Astrocyte (in vitro differentiated cells and primary cell): ENCODE measurements around the gene NDUFS7. TPM values are rescaled to one million over a fixed set of nuclear protein-coding genes. Genes with fewer than 3 reads are reported as not detected.

Experiments used
- DNase-seq: peaks from one replicate; pipeline ENCODE4 v3.0.0-alpha.2; 2010; ENCODE audit warnings: low read depth
- FAIRE-seq: peaks from 2 replicates; lab custom pipeline; 2011; peaks lifted over from hg19 to GRCh38; lab: Jason Lieb, UNC
- H2AFZ ChIP-seq: 2 replicates; pipeline ENCODE4 v1.6.0; 2012; ENCODE audit warnings: low read depth, low read length, inconsistent platforms
- H3K27ac ChIP-seq: 2 replicates; pipeline ENCODE4 v1.5.1; 2011; ENCODE audit warnings: low read depth, low read length, inconsistent platforms
- H3K27me3 ChIP-seq: 2 replicates; pipeline ENCODE4 v1.6.0; 2011; ENCODE audit warnings: low read length, inconsistent platforms; ENCODE audit not compliant: insufficient read depth
- H3K36me3 ChIP-seq: 2 replicates; pipeline ENCODE4 v1.5.1; 2011; ENCODE audit warnings: low read length, inconsistent platforms; ENCODE audit not compliant: insufficient read depth
- H3K4me1 ChIP-seq: 2 replicates; pipeline ENCODE4 v1.5.1; 2011; ENCODE audit warnings: low read length, inconsistent platforms; ENCODE audit not compliant: insufficient read depth
- H3K4me2 ChIP-seq: 2 replicates; pipeline ENCODE4 v1.6.0; 2012; ENCODE audit warnings: low read length, inconsistent platforms
- H3K4me3 ChIP-seq: 2 replicates; pipeline ENCODE4 v1.5.1; 2011; ENCODE audit warnings: low read depth, mild to moderate bottlenecking, low read length, inconsistent platforms; ENCODE audit not compliant: insufficient read depth
- H3K79me2 ChIP-seq: 2 replicates; pipeline ENCODE4 v1.6.0; 2012; ENCODE audit warnings: mild to moderate bottlenecking, low read length, inconsistent platforms; ENCODE audit not compliant: insufficient read depth
- H3K9ac ChIP-seq: 2 replicates; pipeline ENCODE4 v1.6.0; 2012; ENCODE audit warnings: mild to moderate bottlenecking, low read length, inconsistent platforms
- H3K9me3 ChIP-seq: 2 replicates; pipeline ENCODE4 v1.5.1; 2012; ENCODE audit warnings: low read depth, mild to moderate bottlenecking, low read length, inconsistent platforms; ENCODE audit not compliant: insufficient read depth
- H4K20me1 ChIP-seq: 2 replicates; pipeline ENCODE4 v1.6.0; 2012; ENCODE audit warnings: low read length, inconsistent platforms; ENCODE audit not compliant: insufficient read depth
- H3K27ac Mint-ChIP-seq: one replicate; pipeline ENCODE4 v1.8.0; 2021; ENCODE audit warnings: mild to moderate bottlenecking, mixed read lengths; ENCODE audit not compliant: unreplicated experiment
- H3K27me3 Mint-ChIP-seq: one replicate; pipeline ENCODE4 v1.8.0; 2021; ENCODE audit warnings: low read depth, mixed read lengths; ENCODE audit not compliant: unreplicated experiment
- H3K36me3 Mint-ChIP-seq: one replicate; pipeline ENCODE4 v1.8.0; 2021; ENCODE audit warnings: low read depth, mixed read lengths; ENCODE audit not compliant: unreplicated experiment
- H3K4me1 Mint-ChIP-seq: one replicate; pipeline ENCODE4 v1.8.0; 2021; ENCODE audit warnings: low read depth, mixed read lengths; ENCODE audit not compliant: unreplicated experiment
- H3K4me3 Mint-ChIP-seq: one replicate; pipeline ENCODE4 v1.8.0; 2021; ENCODE audit warnings: mild to moderate bottlenecking, moderate library complexity, mixed read lengths; ENCODE audit not compliant: unreplicated experiment
- H3K9me3 Mint-ChIP-seq: one replicate; pipeline ENCODE4 v1.8.0; 2021; ENCODE audit warnings: mild to moderate bottlenecking, mixed read lengths; ENCODE audit not compliant: unreplicated experiment
- CTCF ChIP-seq: IDR thresholded peaks from 2 replicates; pipeline ENCODE4 v1.5.1; 2011; ENCODE audit warnings: low read depth, mild to moderate bottlenecking, inconsistent platforms, low read length, moderate library complexity; ENCODE audit not compliant: insufficient read depth
- EZH2 ChIP-seq: IDR thresholded peaks from 2 replicates; pipeline ENCODE4 v1.6.1; 2012; ENCODE audit warnings: mild to moderate bottlenecking, low read length, inconsistent platforms; ENCODE audit not compliant: insufficient read depth
- total RNA-seq: library from RNA; stranded (reverse); gene quantifications from 2 replicates; pipeline ENCODE4 v1.2.1, GENCODE V29; 2021

NDUFS7 gene
- total RNA-seq, 1 donor from 2014 or later, result 64.0 TPM

- no peak for DNase-seq
- Histone ChIP-seq H3K4me3 (no peak overlapping the region), H3K9ac (peak overlapping the region; percentile 7), H3K4me1 (peaks cover 29% of the 10 kb centered on the region), H3K27ac (no peak overlapping the region), H3K9me3 (no peaks in the 10 kb centered on the region), H3K27me3 (no peaks in the 10 kb centered on the region), H3K4me2 (peak overlapping the region; percentile 14), H3K36me3 (peaks cover 21% of the 10 kb centered on the region), H3K79me2 (peaks cover 25% of the 10 kb centered on the region), H4K20me1 (peaks cover 9% of the 10 kb centered on the region), H2AFZ (no peak overlapping the region)
- Mint-ChIP-seq H3K27ac (no peak overlapping the region), H3K36me3 (peaks cover 9% of the 10 kb centered on the region), H3K4me1 (peaks cover 14% of the 10 kb centered on the region), H3K9me3 (no peaks in the 10 kb centered on the region), H3K4me3 (no peak overlapping the region), H3K27me3 (no peaks in the 10 kb centered on the region)
- FAIRE-seq, result no peak
- no peak for TF ChIP-seq CTCF
- TF ChIP-seq EZH2, result no peak
These were observed 18.1 kb upstream of the NDUFS7 start for GRCh38 chr19:1365319-1366269.

- no peaks in the 10 kb centered on the region for H3K9me3 ChIP-seq
- H4K20me1 ChIP-seq, result peaks cover 9% of the 10 kb centered on the region
- H3K4me1 Mint-ChIP-seq, result peaks cover 8% of the 10 kb centered on the region
- peaks cover 21% of the 10 kb centered on the region for H3K36me3 ChIP-seq
- peaks cover 22% of the 10 kb centered on the region for H3K4me1 ChIP-seq
- H2AFZ ChIP-seq, result no peak overlapping the region
- no peak overlapping the region for H3K27ac Mint-ChIP-seq
- no peak overlapping the region for H3K4me3 ChIP-seq
- no peak overlapping the region for H3K27ac ChIP-seq
- no peak overlapping the region for H3K4me3 Mint-ChIP-seq
- H3K4me2 ChIP-seq, result no peak overlapping the region
- no peak overlapping the region for H3K9ac ChIP-seq
- H3K27me3 ChIP-seq, result no peaks in the 10 kb centered on the region
- peaks cover 25% of the 10 kb centered on the region for H3K79me2 ChIP-seq
- FAIRE-seq, result no peak
- H3K27me3 Mint-ChIP-seq, result no peaks in the 10 kb centered on the region
- H3K36me3 Mint-ChIP-seq, result peaks cover 9% of the 10 kb centered on the region
- TF ChIP-seq EZH2, result no peak
- TF ChIP-seq CTCF, result no peak
- no peak for DNase-seq
- H3K9me3 Mint-ChIP-seq, result no peaks in the 10 kb centered on the region
These were observed 17.4 kb upstream of the NDUFS7 start for GRCh38 chr19:1366296-1366695.
